ENCODE measurements around the gene GNAO1.

GNAO1 gene

DNA sequence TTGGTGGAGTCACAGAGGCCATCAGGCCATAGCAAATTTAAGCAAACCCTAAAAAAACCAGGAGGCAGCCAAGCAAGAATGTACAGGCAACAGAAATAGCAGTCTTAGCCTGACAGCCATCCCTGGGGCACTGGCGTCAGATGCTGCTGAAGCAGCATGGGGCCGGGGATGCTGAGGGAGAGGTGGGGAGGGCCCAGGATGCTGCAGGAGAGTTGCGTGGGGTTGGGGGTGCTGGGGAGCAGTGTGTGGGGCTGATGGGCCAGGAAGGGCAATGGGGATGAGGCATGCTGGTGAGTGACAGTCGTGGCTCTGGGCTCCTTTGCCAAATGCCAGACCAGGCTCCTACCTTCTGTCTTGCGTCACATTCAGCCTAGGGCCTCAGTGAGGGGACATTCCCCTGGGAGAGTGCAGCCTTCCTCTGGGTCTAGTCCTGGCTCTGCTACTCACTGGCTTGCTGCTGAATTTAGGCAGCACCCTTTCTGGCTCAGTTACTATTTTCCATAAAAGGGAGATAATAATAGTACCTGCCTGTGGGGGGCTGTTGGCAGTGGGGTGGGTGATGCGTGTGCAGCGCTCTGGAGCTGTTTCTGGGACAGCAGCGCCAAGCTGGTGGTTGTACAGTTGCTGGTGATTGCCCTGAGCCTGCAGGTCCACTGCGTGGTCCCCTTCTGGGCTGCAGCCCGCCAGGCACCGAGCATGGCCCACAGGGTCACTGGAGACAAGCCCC, 146.0 kb downstream of the GNAO1 start:
- no peak for DNase-seq

- no peak for DNase-seq
Observed at GRCh38 chr16:56337858-56338325, 146.6 kb downstream of the GNAO1 start.

- DNase-seq, result no peak
Observed at GRCh38 chr16:56338566-56339318, 147.5 kb downstream of the GNAO1 start.

DNA sequence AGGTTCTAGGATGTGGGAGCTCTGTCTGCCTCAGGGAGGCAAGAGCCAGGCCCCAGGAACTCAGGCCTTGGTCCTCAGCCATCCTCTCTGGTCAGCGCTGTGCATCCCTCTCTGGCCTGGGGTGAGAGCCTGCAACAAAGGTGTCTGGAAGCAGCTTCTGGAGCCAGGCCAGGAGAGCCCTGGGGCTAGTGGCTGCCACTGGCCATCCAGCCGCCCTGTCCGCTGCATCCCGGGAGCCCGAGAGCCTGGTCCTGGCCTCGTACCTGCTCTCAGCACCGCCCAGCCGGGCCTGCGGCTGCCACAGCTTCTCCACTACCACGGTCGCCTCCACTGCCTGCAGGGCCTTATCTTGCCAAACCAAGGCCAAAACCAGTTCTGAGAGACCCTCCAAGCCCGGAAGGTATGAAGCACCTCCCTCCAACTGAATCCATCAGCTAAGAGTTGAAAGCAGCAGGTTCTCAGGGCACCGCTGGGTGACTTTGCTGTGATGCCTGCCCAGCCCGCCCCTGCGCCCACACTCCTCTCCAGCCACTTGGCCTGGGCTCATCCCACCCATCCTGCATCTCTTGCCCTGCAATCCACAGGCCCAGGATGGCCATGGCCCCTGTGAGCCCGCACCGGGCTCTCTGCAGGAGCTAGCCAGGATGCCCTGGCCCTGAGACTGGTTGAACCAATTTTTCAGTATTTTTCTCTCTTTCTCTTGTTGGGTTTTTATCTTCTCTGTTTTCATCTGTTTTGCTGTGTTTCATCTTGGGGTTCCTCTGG, 148.3 kb downstream of the GNAO1 start:
- no peak for DNase-seq

- DNase-seq, result no peak
Observed at GRCh38 chr16:56340416-56340815, 149.1 kb downstream of the GNAO1 start.

DNA sequence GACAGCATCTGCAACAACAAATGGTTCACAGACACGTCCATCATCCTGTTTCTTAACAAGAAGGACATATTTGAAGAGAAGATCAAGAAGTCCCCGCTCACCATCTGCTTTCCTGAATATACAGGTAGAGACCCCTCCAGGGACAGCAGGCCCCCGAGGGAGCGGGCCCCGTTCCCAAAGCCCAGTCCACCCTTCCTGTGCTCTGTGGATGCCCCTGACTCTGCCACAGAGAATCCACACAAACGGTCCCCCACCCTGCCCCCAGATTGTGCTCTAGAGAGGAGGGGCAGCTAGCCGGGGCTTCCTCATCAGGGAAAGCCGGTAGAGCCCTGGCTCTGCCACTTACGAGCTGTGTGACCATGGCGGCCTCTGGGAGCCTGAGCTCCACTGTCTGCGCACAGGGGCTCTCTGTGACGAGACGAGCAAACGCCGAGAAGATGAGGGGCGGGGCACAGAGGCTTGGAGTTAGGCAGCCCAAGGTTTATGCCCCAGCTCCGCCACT, 149.6 kb downstream of the GNAO1 start:
- DNase-seq, result no peak

GRCh38 chr16:56341656-56342399, 150.5 kb downstream of the GNAO1 start:
- DNase-seq, result no peak

- DNase-seq, result no peak
Observed at GRCh38 chr16:56343661-56344517, 152.6 kb downstream of the GNAO1 start.

GRCh38 chr16:56344518-56345405, 153.5 kb downstream of the GNAO1 start:
- DNase-seq, result no peak

DNA sequence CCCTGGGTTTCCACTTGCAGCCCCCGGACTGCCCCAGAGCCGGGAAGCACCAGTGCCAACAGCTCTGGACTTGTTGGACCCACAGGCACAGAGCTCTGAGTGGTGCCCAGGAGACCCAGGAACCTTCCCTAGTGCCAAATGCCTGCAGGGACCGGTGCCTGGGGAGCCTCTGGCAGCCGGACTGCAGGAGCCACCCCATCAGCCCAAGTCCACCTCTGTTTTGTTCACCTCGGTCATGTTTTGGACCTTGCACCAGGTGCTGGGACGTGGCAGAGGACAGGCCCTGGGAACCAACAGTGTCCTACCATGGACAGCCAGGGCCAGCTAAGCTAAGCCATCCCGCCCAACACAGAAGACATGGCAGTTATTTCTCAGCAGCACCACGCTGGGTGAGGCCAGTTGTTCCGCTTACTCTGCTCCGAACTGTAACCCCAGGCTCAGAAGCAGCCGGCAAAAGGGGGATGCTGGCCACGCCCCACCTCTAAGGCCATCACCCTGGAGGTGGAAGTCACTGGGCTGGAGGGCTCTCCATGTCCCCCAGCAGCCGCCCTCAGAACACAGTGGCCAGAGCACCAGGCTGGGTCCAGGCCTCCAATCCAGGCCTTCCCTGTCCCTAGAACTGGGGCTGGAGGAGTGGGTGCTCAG, 154.2 kb downstream of the GNAO1 start:
- DNase-seq, result no peak

GRCh38 chr16:56346131-56346890, 155.0 kb downstream of the GNAO1 start:
- no peak for DNase-seq

GRCh38 chr16:56347166-56347565, 155.9 kb downstream of the GNAO1 start:
- no peak for DNase-seq

GRCh38 chr16:56347670-56348069, 156.4 kb downstream of the GNAO1 start:
- no peak for DNase-seq

GRCh38 chr16:56348168-56349085, 157.1 kb downstream of the GNAO1 start:
- DNase-seq, result no peak

DNA sequence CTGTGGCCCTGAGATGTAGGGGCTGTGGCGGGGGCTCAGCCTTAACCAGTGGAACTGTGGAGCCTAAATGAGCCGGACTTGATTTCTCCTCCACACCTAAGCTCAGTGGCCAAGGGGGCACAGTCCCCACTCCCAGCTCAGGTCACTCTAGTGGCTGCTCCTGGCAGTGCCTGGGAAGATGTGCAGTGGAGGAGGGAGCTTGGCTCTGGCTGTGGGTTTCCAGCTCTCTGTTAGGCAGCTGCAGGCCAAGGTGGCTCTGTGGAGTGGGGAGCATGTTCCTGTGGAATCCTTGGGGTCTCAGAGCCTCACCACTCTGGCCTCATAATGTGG, 157.8 kb downstream of the GNAO1 start:
- no peak for DNase-seq

GRCh38 chr16:56349711-56350161, 158.4 kb downstream of the GNAO1 start:
- DNase-seq, result no peak

DNA sequence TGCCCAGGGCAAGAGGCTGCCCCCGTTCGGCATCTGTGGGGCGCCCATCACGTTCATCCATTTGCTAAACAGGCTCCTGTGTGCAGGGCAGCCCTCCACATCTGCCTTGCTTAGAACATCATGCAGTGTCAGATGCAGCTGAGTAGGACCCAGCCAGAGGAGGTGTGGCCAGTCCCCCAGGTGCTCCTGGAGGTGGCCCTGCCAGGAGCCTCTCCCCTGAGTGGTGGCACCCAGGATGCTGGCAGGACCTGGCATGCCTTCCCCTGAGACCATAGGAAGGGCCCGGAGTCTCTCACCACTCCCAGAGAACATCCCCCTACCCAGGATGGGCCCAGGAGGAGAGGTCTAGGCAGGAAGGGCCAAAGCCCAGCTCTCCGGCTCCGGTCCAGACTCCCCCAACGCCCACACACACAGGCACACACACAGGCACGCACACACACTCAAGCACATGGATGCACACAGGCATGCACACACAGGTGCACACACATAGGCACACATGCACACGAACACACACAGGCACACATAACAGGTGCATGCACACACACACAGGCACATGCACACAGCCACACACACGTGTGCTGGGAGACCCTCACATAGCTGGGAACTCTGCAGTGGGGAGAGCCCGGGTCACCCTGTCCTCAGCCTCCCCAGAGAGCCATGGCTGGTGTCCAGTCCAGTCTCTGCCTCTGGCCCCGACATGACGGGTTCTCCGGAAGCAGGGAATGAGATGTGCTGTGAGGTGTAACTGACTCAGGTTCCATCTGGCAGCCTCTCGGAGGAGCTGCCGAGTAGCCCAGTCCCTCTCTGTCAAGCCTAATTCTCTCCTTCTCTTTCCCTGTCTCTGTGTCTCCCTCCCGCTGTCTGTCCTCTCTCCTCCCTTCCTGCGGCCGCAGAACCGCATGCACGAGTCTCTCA, 159.5 kb downstream of the GNAO1 start:
- no peak for DNase-seq
